GF-D8 (cell line): Measurements from ENCODE around the gene DENND2C.

Experiments
- DNase-seq: peaks from one replicate; lab custom pipeline; 2025; lab: John Stamatoyannopoulos, UW

Gene DENND2C

DNA sequence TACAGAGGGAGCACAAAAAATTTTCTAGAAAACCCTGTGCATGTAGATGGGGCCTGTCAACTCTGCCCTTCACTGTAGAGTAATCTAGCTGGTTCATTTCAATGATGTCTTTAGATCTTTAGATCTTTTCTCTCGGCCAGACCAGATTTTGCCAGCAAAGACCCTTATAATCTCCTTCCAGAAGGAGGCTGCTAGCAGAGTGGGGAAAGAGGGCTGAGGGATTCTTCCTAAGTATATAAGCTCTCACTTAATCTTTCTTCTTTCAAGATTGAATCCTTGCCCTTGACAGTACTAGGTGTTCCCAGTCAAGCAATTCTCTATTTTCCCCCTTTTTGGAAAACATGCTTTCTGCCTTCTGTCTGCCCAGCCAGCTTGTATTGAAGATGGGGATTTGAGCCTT lies 122.8 kb downstream of the DENND2C start:
- no peak for DNase-seq

- no peak for DNase-seq
These were observed 124.1 kb downstream of the DENND2C start for GRCh38 chr1:114545796-114546195.

DNA sequence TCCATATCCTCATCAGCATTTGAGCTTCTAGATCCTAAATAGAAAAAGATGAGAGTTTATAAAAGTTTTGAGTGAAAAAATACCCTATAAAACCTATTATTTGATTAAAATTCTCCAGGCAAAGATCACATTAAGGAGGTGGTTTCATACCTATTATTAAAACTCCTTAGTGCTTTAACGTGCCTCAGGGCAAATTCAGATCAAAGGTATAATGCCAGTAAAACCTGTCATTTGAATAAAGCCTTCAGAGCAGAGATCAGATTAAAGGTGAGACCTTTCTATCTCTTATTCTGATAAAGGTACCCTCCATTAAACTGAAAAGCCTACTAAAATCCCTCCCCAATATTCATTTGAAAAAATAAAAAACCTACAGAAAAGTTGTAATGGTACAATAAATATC lies 124.5 kb downstream of the DENND2C start:
- no peak for DNase-seq

- DNase-seq: no peak
These were observed 129.0 kb downstream of the DENND2C start for GRCh38 chr1:114540821-114541220.

DNA sequence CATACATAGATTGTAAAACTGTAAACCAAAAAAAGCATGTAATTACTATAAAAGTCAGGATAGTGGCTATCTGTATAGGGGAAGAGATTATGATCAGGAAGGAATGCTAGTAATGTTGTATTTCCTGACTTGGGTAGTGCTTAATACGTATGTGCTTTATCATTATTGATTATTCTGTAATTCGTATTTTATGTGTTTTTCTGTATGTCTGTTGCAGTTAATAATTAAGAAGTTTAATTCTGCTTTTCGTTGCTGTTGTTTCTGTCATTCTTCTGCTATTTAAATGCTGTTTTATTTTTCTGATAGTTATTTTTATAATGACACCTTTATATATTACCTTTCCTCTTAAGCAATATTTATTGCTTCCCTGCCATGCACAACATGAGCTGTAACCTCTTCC lies 129.6 kb downstream of the DENND2C start:
- no peak for DNase-seq

DNA sequence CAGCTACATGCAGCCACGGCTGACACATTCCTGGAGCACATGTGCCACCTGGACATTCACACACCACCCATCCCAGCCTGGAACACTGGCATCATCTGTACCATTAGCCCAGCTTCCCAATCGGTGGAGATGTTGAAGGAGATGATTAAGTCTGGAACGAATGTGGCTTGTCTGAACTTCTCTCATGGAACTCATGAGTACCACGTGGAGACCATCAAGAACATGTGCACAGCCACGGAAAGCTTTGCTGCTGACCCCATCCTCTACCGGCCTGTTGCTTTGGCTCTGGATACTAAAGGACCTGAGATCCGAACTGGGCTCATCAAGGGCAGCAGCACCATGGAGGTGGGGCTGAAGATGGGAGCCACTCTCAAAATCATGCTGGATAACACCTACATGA lies 133.8 kb downstream of the DENND2C start:
- no peak for DNase-seq

DNA sequence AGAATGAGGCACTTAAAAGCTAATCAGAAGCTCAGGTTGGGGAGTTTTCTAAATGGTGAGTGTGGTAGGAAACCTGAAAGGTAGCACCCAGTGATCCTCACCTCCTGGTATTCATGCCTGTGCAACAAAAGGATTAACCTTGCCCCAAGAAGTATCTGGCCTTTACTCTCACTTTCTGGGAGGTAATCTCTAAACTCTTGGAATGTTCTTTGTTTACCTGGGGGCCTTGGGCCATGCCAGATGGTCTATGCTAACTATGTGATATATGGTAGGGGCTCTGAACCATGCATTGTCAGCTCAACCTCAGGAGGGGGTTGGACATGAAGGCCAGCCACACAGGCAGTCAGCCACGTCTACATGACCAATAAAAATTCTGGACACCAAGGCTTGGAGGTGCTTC lies 134.4 kb downstream of the DENND2C start:
- no peak for DNase-seq
